Subcutaneous abdominal adipose tissue (tissue), 5 donors: ENCODE results near the gene RORB.
A peak's percentile ranks its signal among the peaks of the same experiment; 100 is the strongest.

Source experiments
- H3K27ac ChIP-seq: one replicate; pipeline ENCODE4 v1.7.0; 2013; ENCODE audit warnings: low read depth, mild to moderate bottlenecking, inconsistent platforms, low read length, moderate library complexity
- H3K27me3 ChIP-seq, 5 donors: one replicate each; pipeline ENCODE4 v1.7.0; 2013; ENCODE audit warnings: low read length in 5 of 5, inconsistent platforms in 1 of 5; ENCODE audit not compliant: control insufficient read depth in 5 of 5, insufficient read depth in 4 of 5
- H3K36me3 ChIP-seq, 5 donors: one replicate each; pipeline ENCODE4 v1.7.0; 2013; ENCODE audit warnings: low read length in 5 of 5; ENCODE audit not compliant: control insufficient read depth in 5 of 5, insufficient read depth in 5 of 5
- H3K4me1 ChIP-seq, 5 donors: one replicate each; pipeline ENCODE4 v1.7.0; 2013; ENCODE audit warnings: low read length in 5 of 5, mild to moderate bottlenecking in 3 of 5, moderate library complexity in 1 of 5; ENCODE audit not compliant: control insufficient read depth in 5 of 5, insufficient read depth in 5 of 5
- H3K4me3 ChIP-seq, 5 donors: one replicate each; pipeline ENCODE4 v1.7.0; 2013; ENCODE audit warnings: low read length in 5 of 5, low read depth in 1 of 5
- H3K9ac ChIP-seq, 5 donors: one replicate each; pipeline ENCODE4 v1.7.0; 2013; ENCODE audit warnings: low read length in 5 of 5, mild to moderate bottlenecking in 4 of 5, moderate library complexity in 3 of 5
- H3K9me3 ChIP-seq, 5 donors: one replicate each; pipeline ENCODE4 v1.7.0; 2013; ENCODE audit warnings: low read length in 5 of 5; ENCODE audit not compliant: control insufficient read depth in 5 of 5
- donor health status: healthy.
- donor health status: healthy.
- donor health status: healthy.
- donor health status: healthy.
- donor health status: healthy.

Gene RORB

GRCh38 chr9:74496819-74497747 is at the start of gene RORB:
Gene RORB (plus strand): TSS chr9:74497335. CDS start chr9:74497977, 642 bp downstream.
- Histone ChIP-seq H3K9ac (peak within 1 kb of the TSS in 1 of 5 donors; percentile 64), H3K9me3 (no peaks in the 10 kb centered on the region), H3K4me3 (peak within 1 kb of the TSS; percentile 71 to 96 (median 81)), H3K27me3 (peaks cover 21 to 34% (median 24%) of the 10 kb centered on the region in 5 donors), H3K36me3 (no peaks in the 10 kb centered on the region), H3K27ac (peak within 1 kb of the TSS; percentile 17), H3K4me1 (peaks cover 0 to 43% (median 38%) of the 10 kb centered on the region in 5 donors)

GRCh38 chr9:74447451-74448193 is 49.5 kb upstream of the RORB start:
- Histone ChIP-seq H3K27ac (no peak overlapping the region), H3K9me3 (no peaks in the 10 kb centered on the region), H3K9ac (no peak overlapping the region), H3K4me3 (no peak overlapping the region), H3K4me1 (no peaks in the 10 kb centered on the region), H3K36me3 (no peaks in the 10 kb centered on the region), H3K27me3 (no peaks in the 10 kb centered on the region)

GRCh38 chr9:74449060-74449459 is 48.1 kb upstream of the RORB start:
- Histone ChIP-seq H3K36me3 (no peaks in the 10 kb centered on the region), H3K9ac (no peak overlapping the region), H3K4me3 (no peak overlapping the region), H3K27me3 (no peaks in the 10 kb centered on the region), H3K4me1 (no peaks in the 10 kb centered on the region), H3K9me3 (no peaks in the 10 kb centered on the region), H3K27ac (no peak overlapping the region)

GRCh38 chr9:74458832-74459231 is 38.3 kb upstream of the RORB start:
- H3K9ac ChIP-seq: no peak overlapping the region
- H3K36me3 ChIP-seq: no peaks in the 10 kb centered on the region
- no peaks in the 10 kb centered on the region for H3K9me3 ChIP-seq
- H3K27ac ChIP-seq: no peak overlapping the region
- H3K27me3 ChIP-seq: no peaks in the 10 kb centered on the region
- H3K4me1 ChIP-seq: no peaks in the 10 kb centered on the region
- H3K4me3 ChIP-seq: no peak overlapping the region

GRCh38 chr9:74463825-74464224 is 33.3 kb upstream of the RORB start:
- H3K9ac ChIP-seq: no peak overlapping the region
- no peak overlapping the region for H3K27ac ChIP-seq
- no peak overlapping the region for H3K4me3 ChIP-seq
- H3K9me3 ChIP-seq: no peaks in the 10 kb centered on the region
- no peaks in the 10 kb centered on the region for H3K4me1 ChIP-seq
- no peaks in the 10 kb centered on the region for H3K27me3 ChIP-seq
- no peaks in the 10 kb centered on the region for H3K36me3 ChIP-seq

GRCh38 chr9:74478606-74479005 is 18.5 kb upstream of the RORB start:
- Histone ChIP-seq H3K4me3 (no peak overlapping the region), H3K4me1 (no peaks in the 10 kb centered on the region), H3K27ac (no peak overlapping the region), H3K27me3 (no peaks in the 10 kb centered on the region), H3K36me3 (no peaks in the 10 kb centered on the region), H3K9ac (no peak overlapping the region), H3K9me3 (no peaks in the 10 kb centered on the region)

GRCh38 chr9:74479711-74480110 is 17.4 kb upstream of the RORB start:
- Histone ChIP-seq H3K9ac (no peak overlapping the region), H3K27me3 (no peaks in the 10 kb centered on the region), H3K36me3 (no peaks in the 10 kb centered on the region), H3K4me3 (no peak overlapping the region), H3K27ac (no peak overlapping the region), H3K4me1 (no peaks in the 10 kb centered on the region), H3K9me3 (no peaks in the 10 kb centered on the region)

- no peaks in the 10 kb centered on the region for H3K27me3 ChIP-seq
- H3K9me3 ChIP-seq: no peaks in the 10 kb centered on the region
- no peaks in the 10 kb centered on the region for H3K4me1 ChIP-seq
- no peaks in the 10 kb centered on the region for H3K36me3 ChIP-seq
- H3K9ac ChIP-seq: no peak overlapping the region
- H3K27ac ChIP-seq: no peak overlapping the region
- H3K4me3 ChIP-seq: no peak overlapping the region
Observed at GRCh38 chr9:74487395-74487794, 9.7 kb upstream of the RORB start.

- Histone ChIP-seq H3K36me3 (no peaks in the 10 kb centered on the region), H3K9me3 (no peaks in the 10 kb centered on the region), H3K4me3 (no peak overlapping the region), H3K27ac (no peak overlapping the region), H3K27me3 (peaks cover 0 to 8% (median 0%) of the 10 kb centered on the region in 5 donors), H3K4me1 (peaks cover 0 to 21% (median 17%) of the 10 kb centered on the region in 5 donors), H3K9ac (no peak overlapping the region)
Observed at GRCh38 chr9:74493512-74493911, 3.6 kb upstream of the RORB start.

- H3K9me3 ChIP-seq: no peaks in the 10 kb centered on the region
- no peaks in the 10 kb centered on the region for H3K36me3 ChIP-seq
- H3K4me3 ChIP-seq: no peak overlapping the region
- no peak overlapping the region for H3K9ac ChIP-seq
- peaks cover 0 to 31% (median 26%) of the 10 kb centered on the region in 5 donors for H3K4me1 ChIP-seq
- H3K27ac ChIP-seq: no peak overlapping the region
- peaks cover 6 to 17% (median 8%) of the 10 kb centered on the region in 5 donors for H3K27me3 ChIP-seq
Observed at GRCh38 chr9:74494490-74494889, 2.6 kb upstream of the RORB start.
